ENCODE results near the gene TRANK1. TPM values are rescaled to one million over a fixed set of nuclear protein-coding genes. Genes with fewer than 3 reads are reported as not detected.

The TRANK1 gene
- total RNA-seq, 1 donor from 2014 or later: 9.7 TPM

DNA sequence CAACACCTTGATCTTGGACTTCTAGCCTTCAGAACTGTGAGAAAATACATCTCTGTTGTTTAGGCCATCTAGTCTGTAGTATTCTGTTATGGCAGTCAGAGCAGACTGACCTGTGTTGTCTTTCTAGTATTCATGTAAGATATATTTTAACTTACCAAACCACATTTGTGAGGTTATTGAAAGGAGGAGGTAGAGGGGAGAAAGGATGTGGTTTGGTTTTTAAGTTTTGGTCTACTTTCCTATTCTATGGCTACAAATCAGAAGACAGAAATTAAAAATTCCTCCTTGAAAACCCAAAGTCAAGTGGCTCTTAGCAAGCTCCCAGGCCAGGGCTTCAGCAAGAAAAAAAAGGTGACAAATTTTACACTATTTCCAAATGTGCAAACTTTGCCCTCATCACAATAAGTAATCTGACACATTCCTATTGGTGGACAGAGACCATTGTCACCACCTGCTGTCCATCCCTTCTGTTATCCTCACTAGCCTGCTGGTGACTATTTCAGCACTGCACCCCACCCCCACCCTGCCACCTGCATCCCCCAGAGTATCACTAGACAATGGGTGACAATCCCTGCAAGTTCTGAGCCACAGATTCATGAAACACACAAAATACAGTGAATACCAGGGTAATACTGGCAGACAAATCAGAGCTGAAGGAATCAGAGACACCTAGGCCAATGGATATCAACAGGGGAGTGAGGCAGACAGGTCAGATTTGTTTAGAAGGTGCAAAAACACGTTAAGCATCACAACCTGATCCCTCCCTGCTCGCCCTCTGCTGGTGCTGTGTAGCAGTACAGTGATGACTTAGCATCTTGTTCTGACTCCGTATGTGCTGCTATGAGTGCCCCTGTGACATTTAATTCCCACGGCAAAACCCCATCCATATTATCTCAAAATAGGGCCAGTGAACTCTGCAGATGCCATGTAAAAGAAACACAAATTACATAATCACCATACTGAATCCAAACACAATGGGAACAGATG is 101.5 kb downstream of the TRANK1 start:
- peak; percentile 17 for DNase-seq

- DNase-seq: no peak
Measured at GRCh38 chr3:36842275-36842674, 102.6 kb downstream of the TRANK1 start.

DNA sequence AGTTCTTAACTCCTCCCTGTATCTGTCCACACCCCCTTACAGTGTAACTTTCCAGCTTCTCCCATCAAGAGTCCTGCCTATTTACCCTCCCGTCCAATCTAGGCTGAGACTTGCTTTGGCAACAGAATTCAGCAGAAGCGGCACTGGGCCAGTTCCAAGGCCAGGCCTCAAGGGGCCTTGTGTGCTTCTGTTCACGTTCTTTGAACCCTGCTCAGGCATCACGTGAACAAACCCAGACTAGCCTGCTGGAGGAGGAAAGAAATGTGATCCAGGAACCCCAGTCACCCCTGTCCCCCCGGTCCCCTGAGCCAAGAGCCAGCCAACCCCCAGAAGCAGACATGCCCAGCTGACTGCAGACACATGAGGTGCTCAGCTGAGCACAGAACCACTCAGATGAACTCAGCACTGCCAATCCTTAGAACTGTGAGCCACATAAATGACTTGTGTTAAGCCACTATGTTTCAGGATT is 104.4 kb downstream of the TRANK1 start:
- DNase-seq: peak; percentile 48

DNA sequence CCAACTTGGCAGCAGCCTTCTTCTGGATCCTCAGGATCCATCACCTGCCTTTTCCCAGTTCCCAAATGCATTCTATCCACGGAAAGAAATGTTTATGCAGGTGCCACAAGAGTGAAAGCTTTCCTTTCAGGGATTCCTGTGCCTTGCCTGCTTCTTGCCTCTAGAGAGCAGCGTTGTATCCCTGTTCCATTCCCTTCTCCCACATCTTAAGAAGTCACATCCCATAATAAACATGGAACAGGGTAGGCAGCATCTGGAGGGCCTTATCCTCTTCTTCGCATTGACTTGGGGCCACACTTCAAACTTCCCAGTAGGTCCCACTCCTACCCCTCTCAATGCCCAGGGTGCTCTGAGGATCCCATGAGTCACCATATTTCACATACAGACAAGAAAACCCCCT is 107.8 kb downstream of the TRANK1 start:
- no peak for DNase-seq

DNA sequence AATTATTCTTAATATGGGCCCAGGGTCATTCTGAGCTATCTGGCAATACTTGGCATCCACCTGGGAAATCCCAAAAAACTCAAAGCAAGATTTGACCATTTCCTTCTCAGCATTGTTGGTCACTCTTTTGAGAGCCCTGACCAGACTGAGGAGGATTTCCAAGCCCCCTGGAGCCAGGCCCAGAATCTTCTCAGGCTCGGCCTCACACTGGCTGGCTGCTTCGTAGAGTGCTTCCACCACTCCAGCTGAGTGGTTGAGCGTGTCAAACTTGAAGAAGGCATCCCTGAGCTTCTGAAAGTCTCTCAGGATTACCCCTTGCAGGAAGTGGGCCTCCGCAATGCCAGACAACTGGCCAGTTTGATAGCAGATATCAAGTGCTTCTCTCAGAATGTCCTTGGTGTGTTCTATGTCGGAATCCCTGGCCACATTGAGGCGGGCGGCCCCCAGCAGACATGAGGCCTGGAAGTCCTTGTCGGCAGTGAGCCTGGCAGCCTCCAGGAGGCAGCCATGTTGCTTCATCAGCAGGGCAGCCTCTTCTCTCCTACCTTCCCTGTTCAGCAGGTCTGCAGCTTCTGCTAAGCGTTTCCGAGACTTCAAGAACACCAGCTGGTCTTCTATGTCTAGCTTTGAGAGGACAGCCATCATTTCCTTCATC is 111.6 kb downstream of the TRANK1 start:
- DNase-seq: no peak

- DNase-seq: no peak
Measured at GRCh38 chr3:36832406-36832805, 112.4 kb downstream of the TRANK1 start.

DNA sequence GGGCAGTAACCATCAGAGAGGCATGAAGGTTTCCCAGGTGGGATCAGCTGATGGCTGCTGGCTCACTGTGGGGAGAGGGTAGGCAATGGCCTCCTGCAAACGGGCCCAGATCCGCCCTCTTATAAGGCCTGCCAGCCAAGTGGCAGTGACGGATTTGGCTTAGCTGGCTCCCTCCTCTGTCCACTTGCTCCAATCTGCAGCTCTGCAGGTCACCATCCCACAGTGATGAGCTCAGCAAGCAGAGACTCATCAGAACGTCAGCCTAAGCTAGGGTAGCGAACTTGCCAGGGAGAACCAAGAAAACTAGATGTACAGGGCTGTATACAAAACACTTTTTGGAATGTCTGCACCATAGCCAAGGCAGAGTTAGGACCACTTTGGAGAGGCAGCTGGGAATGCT is 117.7 kb downstream of the TRANK1 start:
- DNase-seq: no peak

DNA sequence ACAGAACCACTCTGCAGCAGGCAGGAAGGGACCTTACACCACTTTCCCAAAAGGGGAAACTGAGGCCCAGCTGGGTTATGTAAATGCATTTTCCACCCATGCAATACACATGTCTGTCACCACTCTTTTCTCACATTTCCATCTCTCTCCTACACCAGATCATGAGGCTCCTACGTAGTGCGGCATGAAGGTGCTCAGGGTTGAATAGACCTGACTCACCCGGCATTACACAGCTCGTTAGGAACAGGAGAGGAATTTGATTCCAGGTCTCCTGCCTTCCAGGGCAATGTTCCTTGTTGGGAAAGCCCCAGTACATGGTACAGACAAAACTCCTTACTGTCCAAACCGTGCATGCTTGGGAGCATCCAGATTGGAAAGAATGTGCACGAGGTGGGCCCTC is 118.6 kb downstream of the TRANK1 start:
- DNase-seq: no peak

DNA sequence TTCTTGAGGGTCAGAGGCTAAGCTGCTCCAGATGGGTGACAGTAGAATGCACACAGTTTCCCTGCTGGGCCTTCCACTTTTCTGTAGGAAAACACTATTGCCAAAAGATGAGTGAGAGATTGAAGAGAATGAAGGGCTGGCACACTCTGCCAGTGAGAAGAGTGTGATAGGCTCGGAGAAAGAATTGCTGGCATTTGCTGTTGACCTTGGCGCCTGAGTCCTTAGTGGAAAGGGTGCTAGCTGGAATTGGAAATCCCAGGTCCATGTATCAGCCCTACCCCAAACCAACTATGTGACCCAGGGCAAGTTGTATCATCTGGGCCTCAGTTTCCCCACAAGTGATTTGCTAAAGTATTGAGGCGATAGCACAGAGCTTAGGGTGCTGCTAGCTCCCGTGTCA is 120.4 kb downstream of the TRANK1 start:
- no peak for DNase-seq

- no peak for DNase-seq
Measured at GRCh38 chr3:36823806-36824205, 121.0 kb downstream of the TRANK1 start.

- no peak for DNase-seq
Measured at GRCh38 chr3:36820083-36820482, 124.8 kb downstream of the TRANK1 start.

GRCh38 chr3:36817806-36818533 is 126.9 kb downstream of the TRANK1 start:
- no peak for DNase-seq

GRCh38 chr3:36815375-36815774 is 129.5 kb downstream of the TRANK1 start:
- no peak for DNase-seq

DNA sequence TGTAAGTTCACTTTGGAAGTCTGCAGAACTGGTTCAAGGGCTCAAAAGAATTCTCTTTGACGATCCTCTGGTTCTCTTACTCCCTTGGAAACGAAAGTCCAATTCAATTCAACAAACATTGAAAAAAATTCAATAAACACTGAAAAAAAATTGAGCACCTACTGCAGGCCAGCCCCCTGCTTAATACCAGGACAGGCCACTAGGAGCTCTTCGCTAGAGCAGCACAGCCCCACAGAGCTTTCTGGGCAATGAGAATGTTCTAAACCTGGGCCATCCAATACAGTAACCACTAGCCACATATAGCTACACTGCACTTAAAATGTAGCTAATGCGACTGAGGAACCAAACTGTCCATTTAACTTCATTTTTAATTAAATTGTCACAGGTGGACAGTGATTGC is 130.1 kb downstream of the TRANK1 start:
- DNase-seq: no peak

DNA sequence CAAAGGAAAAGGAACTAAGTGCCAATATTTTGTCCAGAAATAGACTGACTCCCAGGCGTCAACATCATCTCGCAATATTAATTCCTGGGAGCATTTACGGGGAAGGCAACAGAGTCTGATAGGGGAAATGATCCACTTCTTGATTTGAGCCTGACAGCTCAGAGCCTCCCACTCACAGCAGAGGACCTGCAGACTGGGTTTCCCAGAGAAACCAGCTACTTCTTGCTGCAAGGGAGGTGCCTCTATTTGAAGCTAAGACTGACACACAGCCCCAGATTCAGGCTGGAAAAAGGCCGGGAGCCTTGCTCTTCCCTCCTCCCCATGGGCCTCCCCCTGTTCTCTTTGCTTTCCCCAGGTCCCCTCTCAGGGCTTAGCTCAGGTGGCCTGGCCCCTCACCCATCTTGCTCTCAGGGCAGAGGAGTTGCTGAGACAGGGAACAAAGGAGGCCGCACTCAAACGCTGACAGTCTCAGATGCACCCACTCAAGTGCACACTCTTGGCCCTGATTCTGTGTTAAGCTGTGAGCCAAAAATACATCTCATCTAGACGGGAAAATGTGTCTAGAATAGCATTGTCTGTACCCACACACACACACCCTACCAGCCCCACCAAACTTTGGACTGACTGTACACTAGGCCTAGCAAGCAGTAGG is 130.7 kb downstream of the TRANK1 start:
- peak; percentile 43 for DNase-seq

DNA sequence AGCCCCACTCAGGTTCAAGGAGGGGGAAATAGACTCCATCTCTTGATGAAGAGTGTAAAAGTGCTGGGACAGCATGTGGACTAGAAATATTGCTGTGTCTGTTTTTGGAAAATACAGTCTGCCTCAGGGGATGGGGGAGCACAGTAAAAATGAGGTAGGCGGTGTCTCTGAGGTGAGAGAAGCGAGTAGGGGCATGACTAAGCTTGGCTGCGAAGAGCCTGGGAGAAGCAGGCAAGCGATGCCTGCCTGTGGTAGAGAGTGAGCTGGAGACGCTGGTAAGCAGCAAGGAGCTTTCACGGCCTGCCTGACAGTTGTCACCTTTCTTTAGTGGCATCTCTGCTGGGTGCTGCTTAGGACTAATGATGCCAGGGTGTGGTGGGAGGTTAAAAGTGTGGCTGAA is 131.5 kb downstream of the TRANK1 start:
- no peak for DNase-seq

- DNase-seq: no peak
Measured at GRCh38 chr3:36812240-36812639, 132.6 kb downstream of the TRANK1 start.

DNA sequence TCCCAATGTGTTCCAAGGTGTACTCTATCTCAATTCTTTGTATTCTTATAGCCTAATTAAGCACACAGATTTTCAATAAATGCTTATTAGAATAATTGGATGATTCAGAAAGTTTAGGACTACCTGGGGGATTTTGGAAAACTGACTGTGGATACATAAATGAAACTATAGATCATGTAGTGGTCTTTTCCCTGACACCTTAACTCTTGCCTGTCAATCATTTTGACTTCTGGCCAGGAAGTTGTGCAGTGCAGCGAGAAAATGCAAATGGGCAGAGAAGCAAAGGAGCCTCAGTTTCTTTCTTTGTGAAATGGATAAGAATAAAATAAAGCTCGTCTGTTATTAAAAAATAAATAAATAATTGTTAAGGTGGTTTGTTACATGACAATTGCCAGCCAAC is 133.1 kb downstream of the TRANK1 start:
- no peak for DNase-seq

DNA sequence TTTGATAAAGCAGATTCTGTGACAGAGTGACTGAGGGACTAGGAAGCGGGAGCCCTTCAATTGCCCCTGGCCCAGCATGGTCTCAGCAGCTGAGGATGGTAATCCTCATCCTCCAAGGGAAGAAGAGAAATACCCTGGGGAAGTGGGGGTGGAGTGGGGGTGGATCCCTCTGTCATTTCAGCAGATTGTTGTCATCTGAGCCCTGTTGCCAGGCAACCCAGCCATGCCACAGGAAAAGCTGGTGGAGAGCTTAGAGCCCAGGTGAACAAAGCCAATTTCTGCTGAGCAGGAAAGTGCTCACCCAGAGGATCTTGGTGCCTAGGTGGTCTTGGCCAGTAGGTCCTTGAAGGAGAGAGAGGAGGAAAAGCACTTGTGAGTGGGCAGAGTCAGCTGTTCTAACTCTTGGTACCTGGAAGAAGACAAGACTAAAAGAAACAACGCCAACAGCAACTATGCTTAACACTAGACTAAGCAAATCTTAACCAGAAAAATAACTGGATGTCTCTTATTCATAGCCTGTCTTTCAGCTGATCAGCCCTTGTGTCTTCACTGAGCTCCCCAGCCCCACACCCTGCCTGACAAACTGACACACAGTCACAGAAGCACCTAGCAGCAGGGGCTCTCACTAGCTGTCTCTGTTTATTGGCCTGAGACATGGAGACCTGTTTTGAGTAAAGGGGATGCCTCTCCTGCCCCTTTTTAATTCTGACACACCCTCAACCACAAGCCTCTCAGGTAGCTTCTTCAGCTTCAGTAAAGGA is 140.4 kb downstream of the TRANK1 start:
- DNase-seq: no peak

DNA sequence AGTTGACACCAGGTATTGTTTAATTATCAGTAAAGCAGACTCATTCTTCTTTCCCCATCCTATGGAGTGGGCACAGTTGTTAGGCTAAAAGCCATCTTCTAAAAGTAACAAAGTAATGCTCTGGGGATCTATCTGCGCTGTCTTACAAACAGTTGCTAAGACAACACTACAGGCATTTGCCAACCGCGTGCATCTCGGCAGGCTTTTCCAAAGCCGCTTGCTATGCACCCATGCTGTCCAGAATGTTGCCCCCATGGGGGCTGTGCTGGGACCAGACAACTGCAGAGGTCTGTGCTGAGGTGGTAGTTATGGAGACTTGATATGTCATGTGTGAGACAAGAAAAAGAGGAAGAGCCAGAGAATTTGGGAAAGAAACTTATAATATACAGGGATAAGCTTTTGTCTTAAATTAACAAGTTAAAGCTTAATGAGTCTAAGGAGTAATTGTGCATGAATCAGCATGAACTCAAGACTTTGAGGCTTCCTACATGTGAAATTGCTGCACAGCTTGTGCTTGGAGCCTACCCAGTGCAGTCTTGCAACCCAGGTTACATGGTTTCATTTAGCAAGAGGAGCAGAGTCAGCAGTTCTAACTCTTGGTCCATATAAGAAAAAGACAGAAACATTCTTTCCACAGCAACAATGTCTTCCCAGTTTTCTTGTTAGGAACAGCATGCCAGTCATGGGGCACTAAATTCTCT is 141.6 kb downstream of the TRANK1 start:
- DNase-seq: no peak

Data from tongue (tissue), 2 donors.